ENCODE data around the gene DCTN2.

DCTN2 gene

DNA sequence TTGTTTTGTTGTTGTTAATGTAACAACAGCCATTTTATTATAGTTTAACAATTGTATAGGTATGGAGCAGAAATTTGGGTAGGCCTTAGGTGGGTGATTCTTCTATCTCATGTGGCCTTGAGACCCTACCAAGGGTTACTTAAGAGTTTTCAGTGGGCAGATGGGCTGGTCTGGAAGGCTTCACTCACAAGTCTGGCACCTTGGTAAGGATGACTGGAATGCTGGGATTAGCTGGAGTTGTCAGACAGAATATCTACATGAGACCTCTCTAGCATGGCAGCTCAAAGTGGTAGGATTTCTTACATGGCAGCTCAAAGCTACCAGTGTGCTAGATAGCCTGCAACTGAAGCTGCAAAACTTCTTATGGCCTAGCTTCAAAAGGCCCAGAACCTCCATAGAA is 61.3 kb downstream of the DCTN2 start:
- no peak for DNase-seq

DNA sequence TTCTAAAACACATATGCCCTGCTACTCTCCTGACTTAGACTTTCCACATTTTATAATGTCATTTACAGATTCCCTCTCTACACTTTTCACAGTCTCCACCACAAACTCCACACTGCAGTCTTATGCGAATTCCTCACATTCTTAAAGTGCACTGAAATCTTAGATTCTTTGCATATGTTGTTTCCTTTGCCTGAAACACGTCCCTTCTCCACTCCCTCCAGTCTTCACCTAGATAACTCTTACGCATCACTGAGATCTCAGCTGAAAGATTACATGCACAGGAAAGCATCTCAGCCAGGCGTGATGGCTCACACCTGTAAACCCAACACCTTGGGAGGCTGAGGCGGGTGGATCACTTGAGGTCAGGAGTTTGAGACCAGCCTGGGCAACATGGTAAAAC is 63.5 kb downstream of the DCTN2 start:
- DNase-seq = no peak

DNA sequence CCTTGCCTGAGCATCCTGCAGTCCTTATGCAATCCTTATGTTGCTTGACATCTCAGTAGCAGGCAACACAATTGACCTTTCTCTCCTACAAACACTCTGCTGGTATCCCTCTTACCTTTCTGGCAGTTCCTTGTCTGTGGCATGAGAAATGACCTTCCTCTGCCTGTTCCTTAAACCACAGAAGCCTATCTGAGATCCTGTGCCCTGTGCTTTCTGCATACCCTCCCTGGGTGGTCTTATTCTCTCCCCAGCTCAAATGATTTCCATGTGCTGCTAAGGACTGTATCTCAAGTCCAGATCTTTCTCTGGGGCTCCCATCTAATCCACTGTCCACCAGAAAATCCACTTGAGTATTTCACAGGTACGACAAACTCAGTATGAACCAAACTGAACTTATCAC is 65.3 kb downstream of the DCTN2 start:
- no peak for DNase-seq

All from T1000 (cell line).